Measurements from ENCODE around the gene FOCAD.

Gene FOCAD

DNA sequence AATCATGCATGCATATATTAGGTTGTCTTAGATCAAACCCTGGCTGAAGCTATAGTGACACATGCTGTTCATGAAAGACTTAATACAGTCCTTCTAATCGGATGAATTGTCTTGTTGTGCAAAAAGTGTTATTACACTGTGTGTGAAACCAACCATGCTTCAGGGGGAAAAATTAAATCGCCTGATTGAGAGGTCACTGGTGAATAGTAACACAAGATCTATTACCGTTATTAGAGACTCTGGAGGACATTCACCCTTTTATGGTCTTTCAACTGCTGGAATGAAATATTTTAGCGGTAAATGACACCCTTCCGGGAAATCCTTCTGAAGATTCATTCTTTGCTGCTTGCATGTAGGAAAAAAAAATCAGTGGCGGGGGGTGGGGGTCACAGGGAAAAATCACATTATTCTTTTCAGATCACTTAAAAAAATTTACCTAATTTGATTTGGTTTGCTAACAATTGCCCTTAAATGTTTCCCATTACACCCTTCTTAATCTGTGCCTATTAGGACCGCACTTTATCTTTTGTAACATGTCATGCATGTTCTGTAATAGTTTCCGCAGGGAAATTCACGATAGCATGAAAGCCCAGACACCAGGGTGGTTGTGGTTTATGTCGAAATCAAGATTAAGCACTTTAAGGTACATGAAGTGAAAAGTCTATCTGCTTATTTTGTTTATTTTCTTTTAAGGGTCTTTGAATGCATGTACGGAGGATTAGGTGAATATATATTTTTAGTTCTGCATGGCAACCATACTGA lies 120.6 kb downstream of the FOCAD start:
- no peak for DNase-seq (ENCODE audit: low read depth, low spot score)

- DNase-seq (ENCODE audit: low read depth, low spot score): no peak
Observed at GRCh38 chr9:20805766-20806165, 121.7 kb downstream of the FOCAD start.

- no peak for DNase-seq (ENCODE audit: low read depth, low spot score)
Observed at GRCh38 chr9:20808002-20808401, 123.9 kb downstream of the FOCAD start.

- DNase-seq (ENCODE audit: low read depth, low spot score): no peak
Observed at GRCh38 chr9:20811872-20812271, 127.8 kb downstream of the FOCAD start.

DNA sequence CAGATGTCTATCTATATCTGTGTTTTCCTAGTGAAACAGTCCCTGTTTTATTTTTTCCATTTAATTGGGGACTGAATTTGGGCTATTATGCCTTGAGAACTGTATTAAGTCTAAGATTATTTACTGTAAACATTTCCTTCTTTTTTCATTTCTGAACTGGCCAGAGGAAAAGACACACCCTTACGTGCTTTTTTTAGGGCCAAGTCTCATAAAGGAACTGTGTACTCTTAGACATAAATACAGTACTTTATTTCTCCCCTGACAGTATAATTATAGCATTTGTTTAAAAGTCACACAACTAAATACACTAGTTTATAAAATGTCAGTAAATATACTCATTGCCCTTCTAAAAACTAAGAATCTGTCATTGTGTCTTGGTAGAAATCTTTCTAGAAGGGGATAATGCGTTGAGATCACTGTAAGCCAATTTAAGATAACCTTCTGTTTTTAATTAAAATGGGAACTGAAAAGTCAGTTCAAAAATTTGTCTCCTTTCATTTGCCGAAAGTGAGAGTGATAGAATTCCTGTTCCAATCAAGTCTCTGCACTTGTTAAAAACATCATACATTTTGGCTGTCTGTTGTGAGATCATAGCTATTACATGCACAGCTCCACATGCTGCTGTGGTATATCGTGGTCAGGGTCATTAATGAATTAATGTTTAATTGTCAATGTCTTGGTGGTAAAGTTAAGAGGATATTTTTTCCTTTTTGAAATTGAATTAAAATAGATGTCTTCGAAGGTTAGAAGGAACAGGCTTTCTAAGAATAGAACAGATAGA lies 132.1 kb downstream of the FOCAD start:
- no peak for DNase-seq (ENCODE audit: low read depth, low spot score)

GRCh38 chr9:20823051-20823450 lies 139.0 kb downstream of the FOCAD start:
- DNase-seq (ENCODE audit: low read depth, low spot score): no peak

- DNase-seq (ENCODE audit: low read depth, low spot score): no peak
Observed at GRCh38 chr9:20831028-20831427, 147.0 kb downstream of the FOCAD start.

DNA sequence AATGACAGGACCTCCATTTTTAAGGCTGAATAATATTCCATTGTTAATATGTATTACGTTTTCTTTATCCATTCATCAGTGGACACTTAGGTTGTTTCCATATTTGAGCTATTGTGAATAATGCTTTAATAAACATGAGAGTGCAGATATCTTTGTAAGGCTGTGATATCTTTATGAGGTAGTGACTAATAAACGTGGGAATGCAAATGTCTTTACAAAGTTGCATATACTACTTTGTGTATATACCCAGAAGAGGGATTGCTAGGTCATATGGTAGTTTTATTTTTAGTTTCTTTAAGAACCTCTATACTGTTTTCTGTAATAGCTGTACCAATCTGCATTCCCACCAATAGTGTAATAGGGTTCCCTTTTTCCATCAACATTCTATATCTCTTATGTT lies 148.7 kb downstream of the FOCAD start:
- DNase-seq (ENCODE audit: low read depth, low spot score): no peak

DNA sequence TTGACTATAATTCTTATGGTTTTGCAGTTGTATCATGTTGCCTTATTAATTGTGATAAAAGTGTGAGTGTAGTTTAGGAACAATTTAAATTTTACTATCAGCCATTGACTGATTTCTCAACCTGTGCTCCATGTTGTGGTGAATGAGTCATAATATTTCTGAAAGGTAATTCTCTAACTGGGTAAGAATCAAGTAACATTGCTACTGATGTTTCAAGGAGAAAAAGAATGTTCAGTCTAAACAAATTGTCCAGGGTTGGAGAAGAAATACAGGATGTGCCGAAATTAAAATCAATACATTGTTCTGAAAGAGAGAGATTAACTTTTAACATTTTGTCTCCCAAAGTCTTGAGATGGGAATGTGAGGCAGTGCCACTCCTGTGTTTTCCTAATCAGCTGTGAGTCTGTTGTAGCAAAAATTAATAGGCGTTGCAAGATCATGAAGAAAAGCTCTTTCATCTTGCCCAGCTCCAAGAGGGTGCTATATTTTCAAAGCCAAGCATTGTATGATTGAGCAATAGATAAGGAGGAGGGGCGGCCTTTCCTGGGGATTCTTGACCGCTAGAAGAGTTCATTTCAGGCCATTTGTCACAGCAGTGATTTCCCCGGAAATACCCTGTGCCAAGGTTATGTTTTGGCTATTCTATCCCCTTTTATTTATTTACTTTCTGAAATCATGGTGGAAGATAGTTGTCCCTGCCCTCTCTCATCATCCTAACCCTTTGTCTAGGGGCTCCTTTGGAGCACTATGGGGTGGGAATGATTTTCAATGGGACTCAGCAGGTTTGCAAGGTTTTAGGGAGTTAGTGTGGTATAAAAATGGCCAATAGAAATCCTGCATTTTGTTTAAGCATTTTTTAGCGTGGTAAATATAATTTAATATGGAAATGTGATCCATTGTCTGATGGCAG lies 151.6 kb downstream of the FOCAD start:
- no peak for DNase-seq (ENCODE audit: low read depth, low spot score)

- no peak for DNase-seq (ENCODE audit: low read depth, low spot score)
Observed at GRCh38 chr9:20837166-20837565, 153.1 kb downstream of the FOCAD start.

- DNase-seq (ENCODE audit: low read depth, low spot score): no peak
Observed at GRCh38 chr9:20838218-20838617, 154.2 kb downstream of the FOCAD start.

- no peak for DNase-seq (ENCODE audit: low read depth, low spot score)
Observed at GRCh38 chr9:20844916-20845315, 160.9 kb downstream of the FOCAD start.

- DNase-seq (ENCODE audit: low read depth, low spot score): no peak
Observed at GRCh38 chr9:20848490-20848889, 164.4 kb downstream of the FOCAD start.

DNA sequence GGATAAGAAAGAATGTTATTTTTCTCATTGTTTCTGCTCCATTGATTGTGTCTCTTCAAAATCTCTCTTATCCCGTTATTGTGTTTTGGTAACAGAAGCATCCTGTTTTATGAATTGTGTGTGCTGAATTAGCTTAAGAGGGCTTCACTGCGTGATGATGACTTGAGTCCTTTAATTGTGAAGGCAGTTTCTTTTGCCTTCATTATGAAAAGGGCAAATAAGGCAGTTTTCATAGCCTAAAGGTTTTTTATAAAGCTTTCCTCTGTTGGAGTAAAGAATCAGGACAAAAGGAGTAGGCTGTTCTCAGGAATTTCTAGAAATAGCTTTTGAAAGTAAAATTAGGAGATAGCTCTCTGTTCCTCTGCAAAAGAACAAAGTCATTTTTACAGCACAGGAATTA lies 169.8 kb downstream of the FOCAD start:
- DNase-seq (ENCODE audit: low read depth, low spot score): no peak

DNA sequence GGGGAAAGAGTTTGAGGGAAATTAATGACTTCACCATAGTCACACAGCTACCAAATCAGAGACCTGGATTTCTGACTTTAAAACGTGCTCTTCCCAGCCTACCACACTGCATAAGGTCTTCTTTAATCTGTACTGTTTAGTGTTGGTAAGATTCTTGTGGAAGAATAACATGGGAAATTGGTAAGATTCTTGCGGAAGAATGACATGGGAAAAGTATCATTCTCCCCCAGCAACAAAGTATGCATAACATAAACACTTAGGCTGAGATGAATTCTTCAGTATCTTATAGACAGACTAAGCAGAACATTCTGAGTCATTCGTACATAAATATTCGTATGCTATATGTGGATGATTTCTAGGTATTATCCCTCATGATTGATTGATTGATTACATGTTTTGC lies 170.4 kb downstream of the FOCAD start:
- no peak for DNase-seq (ENCODE audit: low read depth, low spot score)

DNA sequence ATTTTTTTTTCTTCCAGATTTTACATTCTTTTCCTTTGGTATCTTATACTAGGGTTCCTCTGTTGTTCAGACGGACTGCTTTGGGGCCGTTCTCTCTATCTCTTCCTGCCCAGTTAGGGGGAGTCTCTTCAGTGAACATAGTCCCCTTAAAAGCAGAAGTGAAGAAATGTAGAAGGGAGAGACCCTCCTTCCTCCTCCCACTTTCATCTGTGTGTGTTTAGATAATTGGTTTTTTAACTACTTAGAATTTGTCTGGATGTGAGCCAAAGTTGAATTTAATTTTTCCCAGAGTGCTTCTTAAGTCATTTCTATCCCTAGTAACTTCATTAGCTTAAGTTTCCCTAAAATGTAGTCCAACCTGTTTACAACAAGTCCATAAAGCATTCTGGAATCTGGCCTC lies 179.9 kb downstream of the FOCAD start:
- DNase-seq (ENCODE audit: low read depth, low spot score): no peak

DNA sequence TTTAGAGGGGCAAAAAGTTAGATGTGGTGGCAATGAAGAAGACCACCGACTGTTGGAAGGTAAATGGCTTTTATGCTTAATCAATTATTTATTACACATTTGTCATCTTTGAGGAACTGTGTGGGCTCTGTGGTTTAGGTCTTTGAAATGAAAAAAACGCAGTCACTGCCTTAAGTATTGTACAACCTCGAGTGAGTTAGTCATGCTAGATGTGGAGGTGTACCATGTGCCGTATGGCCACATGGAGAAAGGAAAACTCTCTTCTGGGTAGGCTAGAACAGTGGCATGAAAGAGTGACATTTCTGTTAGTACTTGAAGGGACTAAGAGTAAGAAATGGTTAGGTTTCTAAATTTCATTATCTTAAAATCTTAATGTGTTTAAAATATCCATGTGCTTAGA lies 181.3 kb downstream of the FOCAD start:
- no peak for DNase-seq (ENCODE audit: low read depth, low spot score)

DNA sequence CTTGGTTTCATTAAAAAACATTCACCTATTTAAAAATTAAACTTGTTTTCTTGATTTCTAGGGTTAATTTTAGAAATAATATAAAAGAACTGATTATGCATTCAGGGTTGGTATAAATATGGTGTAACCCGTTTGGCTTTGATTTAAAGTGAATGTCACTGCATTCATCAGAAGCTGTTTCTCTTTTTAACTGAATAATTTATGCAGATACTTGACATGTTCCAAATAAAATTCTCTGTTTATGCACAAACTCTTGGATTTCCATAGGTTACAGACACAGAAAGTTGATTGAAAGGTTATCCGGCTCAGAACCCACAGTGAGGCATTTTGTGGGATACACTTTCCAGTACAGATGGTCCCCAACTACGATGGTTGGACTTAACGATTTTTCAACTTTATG lies 186.1 kb downstream of the FOCAD start:
- no peak for DNase-seq (ENCODE audit: low read depth, low spot score)

DNA sequence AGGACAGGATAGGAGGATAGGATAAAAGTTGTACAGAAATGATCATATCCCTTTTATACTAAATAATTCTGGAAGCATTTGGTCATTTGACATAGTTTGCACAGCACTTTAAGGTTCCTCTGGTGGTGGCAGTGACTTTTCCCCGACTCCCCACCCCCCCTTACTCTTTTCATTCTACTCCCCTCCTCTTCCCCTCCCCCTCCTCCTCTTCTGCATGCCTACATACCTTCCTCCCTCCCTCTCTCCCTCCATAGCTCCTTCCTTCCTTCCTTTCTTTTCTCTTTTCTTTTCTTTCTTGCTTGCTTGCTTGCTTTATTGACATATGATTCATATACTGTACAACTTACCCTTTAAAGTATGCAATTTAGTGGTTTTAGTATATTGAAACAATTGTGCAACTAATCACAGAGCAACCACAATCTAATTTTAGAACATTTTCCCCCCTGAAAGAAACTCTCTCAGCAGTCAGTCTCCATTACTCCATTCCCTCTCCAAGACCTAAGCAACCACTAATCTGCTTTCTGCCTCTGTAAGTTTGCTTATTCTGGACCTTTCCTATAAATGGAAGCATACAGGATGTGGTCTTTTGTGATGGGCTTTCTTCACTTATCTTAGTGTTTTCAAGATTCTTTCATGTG lies 188.4 kb downstream of the FOCAD start:
- no peak for DNase-seq (ENCODE audit: low read depth, low spot score)

- DNase-seq (ENCODE audit: low read depth, low spot score): no peak
Observed at GRCh38 chr9:20873240-20873865, 189.3 kb downstream of the FOCAD start.

- DNase-seq (ENCODE audit: low read depth, low spot score): no peak
Observed at GRCh38 chr9:20880271-20880670, 196.2 kb downstream of the FOCAD start.
